DMS 273 treated with DMSO at 0.1 percent for 48 hours (cell line): ENCODE measurements around the gene SECISBP2L.
"Not testable (repeated sequence)": the region's sequence is repeated elsewhere in the genome, so short reads cannot be mapped to it uniquely, and the experiment has no call there.

Experiments used
- DNase-seq: peaks from one replicate; lab custom pipeline; 2025; lab: John Stamatoyannopoulos, UW

SECISBP2L gene

GRCh38 chr15:48992545-48992944, 53.7 kb downstream of the SECISBP2L start:
- DNase-seq = no peak

GRCh38 chr15:48992096-48992495, 54.1 kb downstream of the SECISBP2L start:
- no peak for DNase-seq

- no peak for DNase-seq
Measured at GRCh38 chr15:48989170-48989569, 57.1 kb downstream of the SECISBP2L start.

DNA sequence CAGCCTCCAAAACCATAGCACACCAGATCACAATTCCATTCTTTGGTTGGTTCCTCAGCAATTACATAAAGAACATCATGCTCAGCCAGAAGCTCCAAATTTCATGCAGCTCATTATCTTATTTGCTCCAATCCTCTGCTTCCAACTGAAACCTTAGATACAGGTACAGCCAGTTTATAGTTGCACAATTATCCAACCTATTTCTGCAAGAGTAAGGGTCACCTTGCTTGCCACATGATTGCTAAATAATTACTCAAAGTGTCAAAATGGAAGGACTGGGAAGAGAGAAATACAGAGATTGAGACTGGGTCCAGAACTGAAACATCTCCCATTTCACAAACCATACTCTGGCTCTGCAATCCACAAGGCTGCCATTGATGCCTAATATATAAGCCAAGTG, 59.1 kb downstream of the SECISBP2L start:
- DNase-seq = no peak

DNA sequence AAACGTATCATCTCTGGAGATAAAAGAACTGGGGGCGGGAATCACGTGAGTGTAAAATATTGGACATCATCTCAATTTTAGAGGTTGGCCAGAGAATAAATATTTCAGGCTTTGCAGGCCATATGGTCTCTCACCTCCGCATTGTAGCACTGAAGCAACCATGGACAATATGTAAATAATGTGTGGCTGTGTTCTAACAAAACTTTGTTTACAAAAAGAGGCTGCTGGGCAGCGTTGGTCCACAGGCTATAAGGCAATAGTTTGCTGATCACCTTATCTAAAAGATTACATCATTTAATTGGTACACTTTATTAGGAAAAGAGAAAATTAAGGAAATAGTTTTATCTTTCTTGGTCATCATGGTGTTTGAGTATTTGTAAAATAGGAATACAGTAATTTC, 60.0 kb downstream of the SECISBP2L start:
- no peak for DNase-seq

- no peak for DNase-seq
Measured at GRCh38 chr15:48985516-48985915, 60.7 kb downstream of the SECISBP2L start.

GRCh38 chr15:48984811-48985352, 61.4 kb downstream of the SECISBP2L start:
- DNase-seq = no peak

GRCh38 chr15:48984021-48984710, 62.1 kb downstream of the SECISBP2L start:
- no peak for DNase-seq

GRCh38 chr15:48983300-48983699, 62.9 kb downstream of the SECISBP2L start:
- no peak for DNase-seq

DNA sequence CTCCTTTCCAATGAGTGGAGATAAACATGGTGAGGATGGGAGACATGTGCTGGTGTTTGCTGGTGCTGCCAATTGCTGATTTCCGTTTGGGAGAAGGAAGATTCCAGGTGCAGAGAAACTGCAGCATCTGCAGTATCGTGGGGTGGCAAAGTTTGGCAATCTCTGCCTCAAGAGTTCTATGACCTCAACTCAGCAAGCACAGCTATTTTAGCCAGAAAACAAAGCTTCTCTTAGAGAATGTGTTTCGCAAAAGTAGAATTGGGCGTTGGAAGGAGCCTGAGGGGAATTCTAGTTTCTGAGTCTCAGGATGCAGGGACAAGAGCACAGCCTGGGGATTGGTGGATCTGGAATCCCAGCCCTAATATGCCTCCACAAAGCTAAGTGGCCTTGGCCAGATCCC, 64.3 kb downstream of the SECISBP2L start:
- no peak for DNase-seq

DNA sequence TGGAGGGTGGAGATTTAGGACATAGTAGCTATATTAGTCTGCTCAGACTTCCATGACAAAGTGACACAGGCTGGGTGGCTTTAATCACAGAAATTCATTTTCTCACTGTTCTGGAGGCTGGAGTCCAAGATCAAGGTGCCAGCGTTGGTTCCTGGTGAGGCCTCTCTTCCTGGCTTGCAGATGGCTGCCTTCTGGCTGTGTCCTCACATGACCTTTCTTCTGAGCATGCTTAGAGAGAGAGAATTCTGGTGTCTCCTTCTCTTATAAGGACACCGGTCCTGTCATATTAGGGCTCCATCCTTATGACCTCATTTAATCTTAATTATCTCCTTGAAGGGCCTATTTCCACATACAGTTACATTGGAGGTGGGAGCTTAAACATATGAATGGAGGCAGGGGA, 67.6 kb downstream of the SECISBP2L start:
- DNase-seq = no peak

GRCh38 chr15:48976444-48977088, 69.7 kb downstream of the SECISBP2L start:
- no peak for DNase-seq

GRCh38 chr15:48975472-48976419, 70.5 kb downstream of the SECISBP2L start:
- DNase-seq = peak; percentile 24

DNA sequence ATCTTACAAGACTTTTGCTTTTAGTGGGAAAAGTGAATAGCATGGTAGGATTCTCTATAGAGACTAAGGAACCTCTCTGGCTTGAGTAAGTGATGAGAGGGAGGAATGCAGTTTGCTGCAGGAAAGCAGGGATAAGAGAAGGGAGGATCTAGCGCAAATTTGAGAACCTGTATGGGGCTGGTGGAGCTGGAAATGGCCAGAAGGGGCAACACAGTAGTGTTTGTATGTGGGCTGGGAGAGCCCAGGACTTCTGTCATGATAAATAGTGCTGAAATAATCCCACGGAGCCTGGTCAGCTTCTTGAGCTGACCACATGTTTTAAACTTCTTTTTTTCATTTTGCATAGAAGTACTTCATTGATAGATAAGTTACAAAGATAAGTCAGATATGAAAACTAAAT, 71.4 kb downstream of the SECISBP2L start:
- DNase-seq = no peak

DNA sequence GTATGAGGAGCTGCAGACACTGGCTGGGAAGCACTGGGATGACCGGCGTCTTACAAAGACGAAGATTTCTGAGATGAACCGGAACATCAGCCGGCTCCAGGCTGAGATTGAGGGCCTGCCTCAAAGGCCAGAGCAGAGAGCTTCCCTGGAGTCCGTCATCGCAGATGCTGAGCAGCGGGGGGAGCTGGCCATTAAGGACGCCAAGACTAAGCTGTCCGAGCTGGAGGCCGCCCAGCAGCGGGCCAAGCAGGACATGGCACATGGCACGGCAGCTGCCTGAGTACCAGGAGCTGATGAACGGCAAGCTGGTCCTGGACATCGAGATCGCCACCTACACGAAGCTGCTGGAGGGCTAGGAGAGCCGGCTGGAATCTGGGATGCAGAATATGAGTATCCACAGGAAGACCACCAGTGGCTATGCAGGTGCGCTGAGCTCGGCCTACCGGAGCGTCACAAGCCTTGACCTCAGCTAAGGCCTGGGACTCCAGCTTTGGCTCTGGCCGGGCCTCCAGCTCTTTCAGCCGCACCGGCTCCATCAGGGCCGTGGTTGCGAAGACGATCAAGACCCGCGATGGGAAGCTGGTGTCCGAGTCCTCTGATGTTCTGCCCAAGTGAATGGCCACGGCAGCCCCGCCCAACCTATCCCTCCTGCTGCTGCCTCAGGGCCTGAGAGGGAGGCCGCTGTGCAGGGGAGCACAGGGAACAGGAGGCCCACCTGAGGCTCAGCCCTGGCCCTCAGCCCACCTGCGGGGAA, 73.3 kb downstream of the SECISBP2L start:
- no peak for DNase-seq

DNA sequence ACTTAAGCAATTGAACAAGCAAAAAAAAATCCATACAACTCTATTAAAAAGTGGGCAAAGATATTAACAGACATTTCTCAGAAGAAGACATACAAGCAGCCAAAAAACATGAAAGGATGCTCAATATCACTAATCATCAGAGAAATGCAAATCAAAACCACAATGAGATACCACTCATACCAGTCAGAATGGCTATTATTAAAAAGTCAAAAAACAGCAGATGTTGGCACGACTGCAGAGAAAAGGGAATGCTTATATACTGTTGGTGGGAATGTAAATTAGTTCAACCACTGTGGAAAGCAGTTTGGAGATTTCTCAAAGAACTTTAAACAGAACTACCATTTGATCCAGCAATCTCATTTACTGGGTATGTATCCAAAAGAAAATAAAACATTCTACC, 75.3 kb downstream of the SECISBP2L start:
- DNase-seq = not testable (repeated sequence)

DNA sequence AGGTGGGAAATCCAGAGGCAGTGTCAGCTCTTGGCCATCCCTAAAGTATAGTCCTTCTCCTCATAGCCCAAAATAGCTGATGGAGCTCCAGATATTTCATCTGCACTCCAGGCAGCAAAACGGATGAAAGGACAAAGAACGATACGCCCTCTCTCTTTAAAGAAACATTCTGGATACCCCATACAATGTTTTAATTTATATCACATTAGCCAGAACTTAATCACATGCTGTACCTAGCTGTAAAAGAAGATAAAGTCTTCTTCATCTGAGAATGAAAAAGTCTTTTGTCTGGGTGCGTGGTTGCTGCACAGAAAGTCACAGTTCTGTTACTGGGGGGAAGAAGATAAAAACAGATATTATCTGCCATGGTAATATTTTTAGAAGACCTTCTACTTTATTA, 78.2 kb downstream of the SECISBP2L start:
- DNase-seq = no peak

GRCh38 chr15:48967336-48967735, 78.9 kb downstream of the SECISBP2L start:
- DNase-seq = no peak

DNA sequence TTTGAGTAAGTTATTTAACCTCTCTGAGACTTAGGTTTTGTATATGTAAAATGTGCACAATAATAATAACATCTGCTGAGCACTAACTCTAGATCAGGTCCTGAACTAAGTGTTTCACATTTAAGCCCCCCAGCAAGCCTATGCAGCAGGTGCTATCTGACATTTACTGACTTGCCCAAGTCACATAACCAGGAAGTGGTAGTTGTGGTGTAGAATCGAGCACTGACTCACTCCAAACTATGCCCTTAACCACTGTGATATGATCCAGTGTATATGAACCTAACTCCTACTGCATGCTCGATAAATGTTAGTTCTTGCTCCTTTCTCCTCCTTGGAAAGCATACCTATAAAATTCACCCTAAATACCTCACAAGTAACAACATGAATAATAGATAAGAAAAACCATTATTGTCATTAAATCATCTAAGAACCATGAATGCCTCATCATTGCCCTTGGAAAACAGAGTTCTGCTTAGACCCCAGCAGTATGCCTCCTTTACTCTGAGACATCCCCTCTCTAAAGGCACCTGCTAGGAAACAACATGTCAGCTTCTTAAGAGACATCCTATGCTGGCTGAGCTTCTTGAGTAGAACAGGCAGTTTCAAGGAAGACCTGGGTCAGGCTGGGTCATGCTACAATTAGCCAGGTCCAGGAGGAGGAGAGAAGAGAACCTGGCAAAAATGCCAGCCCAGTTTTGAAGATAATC, 79.5 kb downstream of the SECISBP2L start:
- no peak for DNase-seq

DNA sequence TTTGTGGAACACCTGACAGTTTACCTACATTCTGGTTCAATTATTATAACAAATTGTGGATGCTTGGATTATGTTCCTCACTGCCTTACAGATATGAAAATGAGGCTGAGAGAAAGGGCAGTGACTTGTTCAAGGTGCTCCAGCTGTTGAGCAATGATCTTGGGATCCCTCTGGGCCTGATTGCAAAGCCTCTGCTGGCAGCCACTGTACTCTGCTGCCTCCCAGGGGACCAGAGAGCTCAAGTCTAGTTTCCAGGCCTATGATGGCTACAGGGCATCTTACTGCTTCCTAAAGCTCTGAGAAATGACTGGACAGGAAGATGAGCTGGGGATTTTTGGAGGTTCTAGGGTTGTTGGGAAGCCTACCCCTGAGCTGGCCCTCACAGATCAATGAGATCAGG, 80.3 kb downstream of the SECISBP2L start:
- no peak for DNase-seq

- DNase-seq = no peak
Measured at GRCh38 chr15:48964898-48965297, 81.3 kb downstream of the SECISBP2L start.
